NCI-H2196 treated with DMSO at 0.1 percent for 48 hours (cell line): Measurements from ENCODE around the gene FAM234A.
"Not testable (repeated sequence)": the region's sequence is repeated elsewhere in the genome, so short reads cannot be mapped to it uniquely, and the experiment has no call there.

Source experiments
- DNase-seq: peaks from one replicate; lab custom pipeline; 2025; ENCODE audit not compliant: unreplicated experiment; lab: John Stamatoyannopoulos, UW

The FAM234A gene

DNA sequence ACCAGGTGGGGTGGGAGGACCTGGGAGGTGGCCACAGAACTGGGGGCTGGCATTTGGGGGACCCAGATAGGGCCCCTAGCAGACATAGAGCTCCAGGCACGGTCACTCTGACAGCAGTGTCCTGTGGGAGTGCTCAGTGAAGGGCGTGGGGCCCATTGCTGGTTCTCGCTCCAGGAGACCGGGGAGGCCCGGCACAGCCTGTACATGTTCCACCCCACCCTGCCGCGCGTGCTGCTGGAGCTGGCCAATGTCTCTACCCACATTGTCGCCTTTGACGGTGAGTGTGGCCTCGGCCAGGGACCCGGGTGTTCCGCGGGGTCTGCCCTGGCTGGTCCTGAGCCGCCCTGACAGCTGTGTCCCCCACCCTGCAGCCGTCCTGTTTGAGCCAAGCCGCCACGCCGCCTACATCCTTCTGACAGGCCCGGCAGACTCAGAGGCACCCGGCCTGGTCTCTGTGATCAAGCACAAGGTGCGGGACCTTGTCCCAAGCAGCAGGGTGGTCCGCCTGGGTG is 29.9 kb downstream of the FAM234A start:
- no peak for DNase-seq

DNA sequence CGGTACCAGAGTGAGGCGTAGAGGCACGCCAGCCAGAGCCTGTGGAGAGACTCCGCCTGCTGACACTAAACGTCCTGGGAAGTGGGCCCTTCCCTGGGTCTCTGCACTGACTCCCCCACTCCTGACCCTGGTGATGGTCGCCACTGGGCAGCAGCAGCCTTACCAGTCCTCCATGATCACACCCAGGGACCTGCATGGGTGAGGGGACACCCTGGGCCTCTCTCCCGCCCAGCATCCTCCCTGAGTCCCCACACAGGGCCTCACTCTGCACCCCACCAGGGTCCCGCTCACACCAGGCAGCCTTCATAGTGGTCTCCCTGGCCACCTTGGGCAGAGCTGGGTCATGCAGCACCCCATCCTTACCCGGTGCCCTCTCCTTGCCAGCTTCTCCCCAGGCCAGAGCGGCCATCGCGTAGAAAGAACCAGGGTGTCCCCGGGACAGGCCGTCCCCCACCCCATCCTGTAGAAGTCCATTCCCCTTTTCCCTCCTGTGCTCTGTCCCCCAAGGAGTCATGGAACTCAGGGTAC is 30.4 kb downstream of the FAM234A start:
- no peak for DNase-seq

DNA sequence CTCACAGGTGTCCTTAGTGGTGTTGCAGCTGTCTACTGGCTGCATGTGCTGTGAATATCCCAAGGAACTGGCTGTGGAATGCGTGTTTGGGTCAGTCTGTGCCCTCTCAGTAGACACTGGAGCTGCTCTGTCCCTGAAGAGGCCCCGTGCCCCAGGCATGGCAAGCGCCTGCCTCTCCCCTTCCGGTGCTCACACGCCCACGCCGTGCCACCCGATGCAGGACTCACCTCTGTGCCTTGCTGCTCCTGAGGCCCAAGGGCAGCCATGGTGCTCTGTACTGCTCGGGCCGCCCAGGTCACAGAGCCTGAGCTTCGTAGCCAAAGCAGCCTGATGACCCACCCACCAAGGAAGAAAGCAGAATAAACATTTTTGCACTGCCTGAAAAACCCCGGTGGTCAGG is 31.1 kb downstream of the FAM234A start:
- no peak for DNase-seq

DNA sequence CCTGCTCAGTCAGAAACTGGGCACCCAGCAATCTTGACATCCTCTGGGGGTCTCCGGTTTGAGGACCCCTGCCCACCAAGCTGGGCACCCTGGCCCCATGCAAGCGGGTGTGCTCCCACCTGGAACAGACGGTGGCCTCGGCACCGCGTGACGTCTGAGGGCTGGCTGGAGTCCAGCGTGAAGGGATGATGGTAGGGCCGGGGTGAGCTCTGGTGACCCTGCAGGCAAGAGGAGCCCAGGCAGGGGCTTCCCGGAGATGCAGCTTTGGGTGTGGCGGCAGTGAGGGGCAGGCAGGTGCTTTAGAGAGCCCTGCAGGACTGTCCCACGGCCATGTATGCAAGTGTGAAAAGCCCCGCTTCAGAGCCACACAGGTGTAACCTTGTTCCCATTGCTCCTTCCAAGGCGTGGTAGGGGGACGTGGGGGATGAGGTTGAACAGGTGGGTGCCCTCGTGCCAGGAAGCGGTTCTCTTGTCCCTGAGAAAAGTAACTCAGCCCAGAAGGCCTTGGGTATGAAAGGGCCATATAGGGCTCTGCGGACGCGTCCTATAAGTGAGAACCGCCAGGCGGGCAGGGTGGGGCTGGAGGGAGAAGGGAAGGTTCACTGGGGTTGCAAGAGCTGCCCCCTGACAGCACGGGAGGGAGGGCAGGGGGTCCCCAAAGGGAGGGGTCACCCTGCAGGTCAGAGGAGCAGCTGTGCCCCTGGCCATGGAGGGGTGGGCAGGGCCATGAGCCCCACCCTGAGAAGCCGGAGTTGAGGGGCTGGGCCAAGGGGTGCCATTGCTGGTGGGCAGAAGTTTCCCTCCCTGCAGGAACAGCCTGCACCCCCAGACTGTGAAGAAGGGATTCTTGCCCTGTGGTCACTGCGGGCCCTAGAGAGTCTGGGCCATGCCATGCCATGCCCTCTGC is 31.9 kb downstream of the FAM234A start:
- DNase-seq = no peak

DNA sequence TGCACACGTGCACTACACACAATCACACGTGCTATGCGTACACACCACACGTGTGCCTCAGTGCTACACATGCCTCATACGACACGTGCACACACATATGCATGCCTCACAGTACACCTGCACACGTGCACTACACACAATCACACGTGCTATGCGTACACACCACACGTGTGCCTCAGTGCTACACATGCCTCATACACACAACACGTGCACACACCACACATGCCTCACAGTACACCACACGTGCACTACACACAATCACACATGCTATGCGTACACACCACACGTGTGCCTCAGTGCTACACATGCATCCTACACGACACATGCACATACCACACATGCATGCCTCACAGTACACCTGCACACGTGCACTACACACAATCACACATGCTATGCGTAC is 32.9 kb downstream of the FAM234A start:
- DNase-seq = not testable (repeated sequence)

DNA sequence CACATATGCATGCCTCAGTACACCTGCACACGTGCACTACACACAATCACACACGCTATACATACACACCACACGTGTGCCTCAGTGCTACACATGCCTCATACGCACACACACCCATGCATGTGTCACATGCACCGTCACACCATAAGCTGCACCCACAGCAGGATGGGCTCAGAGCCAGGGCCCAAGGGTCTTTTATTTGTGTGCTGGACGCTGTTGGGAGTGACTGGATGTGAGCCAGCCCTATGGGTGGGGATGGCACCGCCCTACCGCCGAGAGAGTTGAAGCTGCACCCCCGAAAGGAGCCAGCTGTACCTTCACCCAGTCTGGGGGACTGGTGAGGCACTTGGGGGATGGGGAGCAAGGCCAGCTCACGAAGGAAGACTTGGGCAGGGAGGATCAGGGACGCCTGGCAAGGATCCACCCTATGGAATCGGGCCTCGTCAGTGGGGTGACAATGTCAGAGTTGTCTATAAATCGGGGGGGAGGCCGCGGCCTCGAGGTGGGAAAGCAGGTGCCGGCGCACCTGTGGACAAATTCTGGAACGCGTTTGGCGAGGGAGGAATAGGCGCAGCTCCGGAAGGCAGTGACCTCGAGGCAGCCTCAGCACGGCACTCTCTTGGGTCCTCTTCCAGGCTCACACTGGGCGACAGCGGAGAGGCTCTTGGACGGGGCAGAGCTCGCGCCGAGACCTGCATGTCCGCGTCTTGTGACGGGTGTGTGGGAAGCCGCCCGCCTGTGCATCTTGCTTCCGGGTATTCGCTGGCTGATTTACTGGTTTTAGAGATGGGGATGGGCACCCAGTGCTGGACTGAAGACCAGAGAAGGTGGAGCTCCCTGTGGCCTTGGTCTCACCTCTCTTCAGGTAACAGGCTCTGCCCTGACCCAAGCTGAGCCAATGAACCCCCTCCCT is 33.8 kb downstream of the FAM234A start:
- no peak for DNase-seq

DNA sequence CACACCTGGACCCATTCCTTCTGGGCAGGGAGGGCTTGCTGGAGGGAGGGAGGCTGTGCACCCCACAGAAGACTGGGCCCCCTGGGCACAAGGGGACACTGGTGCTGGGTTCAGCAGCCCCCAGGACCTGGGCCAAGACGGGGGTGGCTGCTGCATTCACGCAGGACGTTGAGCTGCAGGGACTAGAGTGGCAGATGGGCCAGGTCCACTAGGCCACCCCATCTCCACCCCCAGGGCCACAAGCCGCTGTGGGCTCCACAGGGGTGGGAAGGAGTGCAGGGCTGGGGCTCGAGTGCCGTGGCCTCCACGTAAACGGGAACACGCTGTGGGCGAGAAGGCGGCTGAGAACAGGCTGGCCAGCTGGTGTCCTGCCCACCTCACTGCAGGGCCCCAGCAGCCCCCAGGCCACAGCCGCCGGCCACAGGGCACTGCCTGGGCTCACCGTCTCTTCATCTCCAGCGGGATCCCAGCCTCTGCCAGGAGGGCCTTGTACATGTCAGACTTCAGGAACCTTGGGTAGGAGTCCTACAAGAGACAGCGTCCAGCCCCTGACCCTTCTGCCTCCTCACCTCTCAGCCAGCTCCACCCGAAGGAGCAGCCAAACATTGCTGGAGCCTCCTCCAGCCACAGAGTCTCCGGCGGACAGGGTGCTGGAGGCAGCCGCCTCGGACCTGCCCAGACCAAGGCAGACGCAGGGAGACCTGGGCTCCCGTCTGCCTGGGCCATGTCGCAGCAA is 34.6 kb downstream of the FAM234A start:
- no peak for DNase-seq

DNA sequence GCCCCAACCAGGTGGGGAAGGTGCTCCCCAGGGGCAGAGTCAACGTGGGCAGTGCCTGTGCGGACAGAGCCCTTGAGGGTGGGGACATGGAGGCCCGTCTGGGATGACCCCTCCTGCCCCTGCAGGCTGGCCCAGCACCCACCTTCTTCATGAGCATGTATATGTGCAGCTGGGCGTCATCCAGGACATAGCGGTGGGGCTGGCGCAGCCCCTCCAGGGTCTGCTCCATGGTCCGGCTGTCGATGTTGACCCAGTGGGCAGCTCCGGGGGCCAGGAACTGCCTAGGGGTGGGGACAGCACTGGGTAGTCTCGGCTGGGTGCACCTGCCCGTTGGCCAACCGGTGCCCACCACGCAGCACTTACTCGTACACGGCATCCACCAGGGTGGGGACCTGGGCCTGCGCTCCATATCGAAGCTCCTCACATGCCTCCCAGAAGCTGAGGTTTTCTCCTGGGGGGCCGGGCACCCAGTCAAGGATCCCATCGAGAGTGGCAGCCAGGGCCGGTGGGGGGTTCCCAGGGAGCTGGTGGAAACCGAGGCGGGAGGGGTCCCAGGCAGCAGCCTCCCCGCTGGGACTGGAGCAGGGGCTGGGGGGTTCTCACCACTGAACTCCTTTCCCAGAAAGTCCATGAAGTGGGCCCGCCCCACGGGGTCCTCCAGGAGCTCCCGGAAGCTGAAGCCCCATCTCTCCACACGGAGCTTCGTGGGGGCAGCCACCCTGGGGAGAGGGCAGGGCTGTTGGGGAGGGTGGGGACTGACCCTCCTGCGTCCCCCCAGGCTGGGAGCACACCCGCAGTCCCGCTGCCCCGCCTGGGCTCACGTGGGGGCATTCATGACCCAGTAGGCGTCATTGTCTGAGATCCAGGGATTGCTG is 36.0 kb downstream of the FAM234A start:
- no peak for DNase-seq

DNA sequence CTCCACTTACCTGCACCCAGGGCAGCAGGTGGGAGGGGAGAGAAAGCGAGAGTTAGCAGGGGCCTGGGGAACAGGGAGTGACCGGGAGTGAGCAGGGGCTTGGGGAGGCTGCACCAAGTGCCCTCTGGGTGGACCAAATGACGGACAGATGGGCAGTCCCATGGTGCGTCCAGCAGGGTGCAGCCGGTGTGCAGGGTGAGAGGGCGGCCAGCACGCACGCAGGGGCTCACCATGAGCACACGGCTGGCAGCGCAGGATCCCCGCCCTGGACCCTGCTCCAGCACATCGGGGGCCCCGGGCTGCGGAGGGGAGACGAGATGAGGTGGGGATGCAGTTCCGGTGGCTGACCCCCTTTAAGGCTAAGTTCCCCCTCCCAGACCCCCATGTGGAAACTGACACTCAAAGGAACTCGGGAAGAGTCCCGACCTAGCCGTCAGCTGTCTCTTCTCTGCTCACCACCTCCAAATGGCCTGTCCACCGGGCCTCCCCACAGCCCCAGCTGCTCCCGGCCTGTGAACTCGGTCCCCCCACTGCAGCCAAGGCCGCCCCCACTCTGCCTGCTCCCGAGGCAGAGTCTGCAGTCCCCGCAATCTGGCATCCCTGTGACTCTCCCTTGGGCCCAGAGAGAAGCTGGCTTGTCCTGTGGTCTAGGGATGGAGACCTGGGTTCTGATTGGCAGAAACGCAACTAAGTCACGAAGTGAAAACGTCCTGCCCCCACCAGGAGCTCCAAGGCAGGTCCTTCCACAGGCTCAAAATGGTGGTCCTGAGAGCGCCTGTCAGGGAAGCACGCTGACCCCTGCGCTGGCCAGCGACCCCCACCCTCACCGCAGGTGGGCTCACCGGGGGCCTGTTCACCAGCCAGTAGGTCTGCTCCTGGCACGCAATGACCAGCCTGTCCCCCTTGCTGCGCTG is 38.3 kb downstream of the FAM234A start:
- no peak for DNase-seq

DNA sequence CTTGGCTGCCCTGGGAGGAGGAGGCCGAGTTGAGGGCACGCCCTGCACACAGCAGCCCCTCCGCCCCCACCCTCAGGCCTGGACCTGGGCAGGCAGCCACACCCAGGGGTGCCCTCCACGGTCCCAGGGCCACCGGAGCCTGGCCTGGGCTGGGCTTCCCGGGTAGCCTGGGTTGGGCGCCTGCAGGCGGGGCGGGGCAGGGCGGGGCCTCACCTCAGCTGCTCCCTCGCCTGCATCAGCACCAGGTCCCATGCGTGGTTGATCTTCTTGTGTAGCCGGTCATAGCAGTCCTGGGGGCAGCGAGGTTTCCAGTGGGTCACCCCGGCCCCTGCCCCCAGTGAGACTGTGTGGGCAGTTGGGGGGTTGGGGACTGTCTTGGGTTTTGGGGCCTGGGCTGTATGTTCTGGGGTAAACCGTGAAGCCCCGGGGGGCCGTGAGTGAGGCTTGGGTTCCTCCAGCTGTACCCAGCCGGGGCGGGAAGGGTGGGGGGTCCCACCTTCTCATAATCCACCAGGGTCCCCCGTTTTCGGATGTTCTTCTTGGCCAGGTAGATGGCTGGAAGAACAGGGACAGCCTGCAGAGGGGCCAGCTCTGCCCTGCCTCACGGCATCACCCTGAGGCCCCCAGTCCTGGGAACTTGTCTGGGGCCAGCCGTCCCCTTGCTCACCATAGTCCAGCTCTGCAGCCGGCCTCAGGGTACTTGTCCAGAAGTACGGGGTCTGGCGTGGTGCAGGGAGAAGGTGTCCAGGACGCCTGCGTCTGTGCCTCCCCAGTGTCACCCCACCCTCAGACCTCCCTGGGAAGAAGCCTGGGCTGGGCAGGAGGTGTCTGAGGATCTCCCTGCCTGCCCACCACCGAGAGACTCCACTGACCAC is 39.2 kb downstream of the FAM234A start:
- DNase-seq = no peak

DNA sequence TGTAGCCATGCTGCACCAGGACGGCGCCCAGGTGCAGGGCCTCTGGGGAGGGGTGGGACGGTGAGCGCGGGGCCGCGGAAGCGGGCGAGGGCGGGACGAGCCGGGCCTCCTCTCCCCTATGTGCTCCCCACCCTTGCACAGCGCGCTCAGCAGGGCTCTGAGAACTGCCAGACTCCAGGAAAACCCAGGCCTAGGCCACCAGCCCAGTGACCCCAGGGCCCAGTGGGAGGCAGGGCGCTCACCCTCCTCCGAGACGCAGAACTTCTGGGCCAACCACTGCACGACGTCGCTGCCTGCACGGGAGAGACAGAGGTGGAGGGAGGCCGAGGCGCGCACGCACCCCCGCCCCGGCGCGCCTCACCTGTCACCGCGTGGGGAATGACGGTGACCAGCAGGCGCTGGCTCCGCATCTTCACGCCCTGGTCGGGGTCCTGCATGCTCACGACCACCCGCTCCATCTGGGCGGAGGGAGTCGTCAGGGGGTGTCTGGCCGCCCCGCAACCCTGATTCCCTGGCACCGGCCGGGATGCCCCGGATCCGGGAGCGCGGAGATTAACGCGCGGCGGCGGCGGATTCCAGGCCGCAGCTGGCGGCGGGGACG is 40.5 kb downstream of the FAM234A start:
- no peak for DNase-seq

DNA sequence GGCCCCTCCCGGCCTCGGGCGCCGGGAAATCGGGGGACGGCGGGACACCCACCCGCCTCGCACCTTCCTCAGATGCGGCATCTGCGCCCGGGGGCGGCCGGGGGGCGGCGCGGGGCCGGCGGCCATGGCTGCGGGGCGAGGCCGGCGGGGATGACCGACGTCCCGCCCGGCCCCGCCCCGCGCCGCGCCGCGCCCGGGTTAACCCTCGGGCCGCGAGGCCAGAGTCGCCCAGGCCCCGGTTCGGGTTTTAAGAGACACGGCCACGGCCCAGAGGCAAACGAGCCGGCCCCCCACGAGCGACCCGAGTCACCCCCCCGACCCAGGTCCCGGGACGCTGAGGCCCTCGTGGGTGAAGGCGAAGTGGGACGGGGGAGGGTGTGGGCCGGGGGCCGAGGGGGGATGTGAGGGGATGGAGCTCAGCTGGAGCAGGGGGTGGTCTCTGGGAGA is 41.2 kb downstream of the FAM234A start, which contains the start of gene RGS11:
TSS of gene RGS11 (minus strand) at position 159 of the 447 bp plus-strand sequence. CDS start at position 126, 33 bp downstream.
- no peak for DNase-seq

DNA sequence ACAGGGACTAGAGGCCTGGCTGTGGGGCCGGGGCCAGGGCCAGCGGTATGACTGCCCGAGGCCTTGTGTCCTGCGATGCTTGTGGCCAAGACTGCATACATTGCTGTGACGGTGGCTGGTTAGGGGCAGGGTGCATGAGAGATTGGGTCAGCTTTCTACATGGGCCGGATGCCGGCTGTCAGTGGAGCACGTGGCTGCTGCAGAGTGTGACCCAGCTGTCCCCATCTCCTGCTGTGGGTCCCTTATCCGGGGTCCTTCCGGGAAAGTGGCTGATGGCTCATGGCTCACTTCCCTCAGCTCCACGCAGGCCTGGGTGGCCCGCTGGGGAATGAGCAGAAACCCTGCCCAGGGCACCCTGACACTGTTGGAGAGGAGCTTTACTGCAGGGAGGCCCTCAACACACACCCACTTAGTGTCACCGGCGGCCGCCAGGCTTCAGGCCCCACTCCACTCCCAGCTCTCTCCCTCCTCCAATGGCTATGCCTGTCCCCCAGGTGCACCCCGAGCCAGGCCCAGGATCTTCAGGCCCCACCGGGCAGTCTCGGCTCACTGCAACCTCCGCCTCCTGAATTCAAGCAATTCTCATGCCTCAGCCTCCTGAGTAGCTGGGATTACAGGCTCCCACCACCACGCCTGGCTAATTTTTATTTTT is 41.9 kb downstream of the FAM234A start:
- DNase-seq = no peak

DNA sequence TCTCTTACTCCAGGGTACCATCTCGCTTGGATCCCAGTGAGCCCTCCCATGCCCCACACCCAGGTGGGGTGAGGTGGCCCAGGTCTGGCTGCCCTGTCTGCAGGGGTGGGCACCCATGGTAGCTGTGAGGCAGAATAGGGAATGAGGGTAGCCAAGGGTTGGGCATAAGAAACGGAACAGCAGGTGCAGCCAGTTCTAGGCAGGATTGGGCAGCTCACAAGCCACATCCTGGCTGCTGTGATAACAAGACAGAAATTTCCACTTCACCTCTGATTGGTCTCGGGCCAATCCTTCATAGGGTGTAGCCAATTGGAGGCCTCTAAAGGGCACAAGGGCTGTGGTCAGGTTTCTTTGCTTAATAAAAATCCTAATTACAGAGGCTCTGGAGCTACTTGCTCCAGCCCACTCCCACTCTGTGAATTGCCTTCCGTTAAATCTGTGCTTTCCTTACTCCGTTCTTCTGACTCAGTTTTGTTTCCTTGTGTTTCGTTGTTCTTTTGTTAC is 44.3 kb downstream of the FAM234A start:
- peak; percentile 90 for DNase-seq

DNA sequence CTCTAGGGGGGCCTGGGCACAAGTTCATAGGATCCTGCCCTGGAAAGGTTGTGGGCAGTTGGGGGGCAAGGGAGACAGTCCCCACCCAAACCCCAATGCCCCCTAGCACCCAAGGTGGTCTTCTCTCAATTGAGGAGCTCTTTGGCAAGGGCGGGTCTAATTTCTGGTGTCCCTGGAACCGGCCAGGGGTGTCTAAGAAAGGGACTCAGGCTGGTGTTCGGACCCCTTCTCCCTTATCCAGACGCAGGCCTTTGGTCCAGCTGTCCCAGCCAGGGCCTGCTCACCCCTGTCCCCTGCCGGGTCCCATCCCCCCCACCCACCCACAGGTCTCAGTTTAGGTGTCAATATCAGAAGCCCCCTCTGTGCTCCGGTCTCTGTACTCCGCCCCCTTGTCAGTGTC is 44.9 kb downstream of the FAM234A start:
- DNase-seq = no peak

DNA sequence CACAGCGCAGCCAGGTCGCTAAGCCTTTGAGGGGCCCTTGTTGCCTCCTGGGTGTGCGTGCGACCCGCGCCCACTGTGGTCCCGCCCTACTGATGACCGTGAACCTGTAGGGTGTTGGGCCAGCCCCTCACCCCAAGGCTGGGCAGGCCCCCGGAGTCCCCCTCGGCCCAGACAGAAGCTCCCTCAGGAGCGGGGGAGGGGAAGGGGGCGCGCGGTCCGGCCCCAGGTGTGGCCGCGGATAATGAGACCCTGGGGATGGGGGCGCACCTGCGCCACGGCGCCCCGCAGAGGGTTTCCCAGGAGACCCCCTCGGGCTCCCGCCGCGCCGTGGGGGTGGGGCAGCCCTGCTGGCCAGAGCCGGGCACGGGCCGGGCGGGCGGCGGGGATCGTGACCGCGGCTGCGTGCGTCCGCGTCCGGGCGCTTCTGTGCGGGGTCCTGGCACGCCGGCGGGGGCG is 45.4 kb downstream of the FAM234A start:
- DNase-seq = no peak
